ENCODE results near the gene ZBTB5. TPM values are rescaled to one million over a fixed set of nuclear protein-coding genes. Genes with fewer than 3 reads are reported as not detected.
A peak's percentile ranks its signal among the peaks of the same experiment; 100 is the strongest.

Gene ZBTB5
- total and polyA plus RNA-seq, 9 of the 15 experiments (the other 6 are each of a cell fraction or from before 2014, with no cell fraction given) = 2.3 to 43.2 (median 15.5) TPM

DNA sequence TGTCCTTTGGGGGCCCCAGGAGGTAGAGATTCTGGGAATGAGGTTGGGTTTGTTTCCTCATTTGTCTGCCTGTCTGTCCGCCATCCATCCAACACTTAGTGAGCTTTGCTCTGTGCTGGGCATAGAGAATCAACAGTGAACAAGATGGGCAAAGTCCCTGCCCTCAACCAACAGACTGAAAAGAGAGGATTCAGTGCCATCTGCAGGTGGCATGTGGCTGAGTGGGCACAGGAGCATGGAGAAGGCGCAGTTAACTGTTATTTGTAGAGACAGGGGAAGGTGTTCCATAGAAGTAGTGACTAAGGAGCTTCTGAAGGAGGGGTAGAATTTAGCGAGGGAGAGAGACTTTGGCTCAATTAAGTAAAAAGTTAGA lies 43.6 kb upstream of the ZBTB5 start (continued):
- TF ChIP-seq FUS (optimal IDR thresholded peaks at IDR 0.05; ENCODE audit: low read depth, low read length) (no peak), POLR2AphosphoS5 (IDR thresholded peaks at IDR 0.05; ENCODE audit: control insufficient read depth, insufficient read depth, low read depth, low read length) (0 out of 2 replicates have a peak, but pooled peaks have one; percentile 12), RNF2 (IDR thresholded peaks at IDR 0.05) (no peak), ZNF695 (CRISPR knock-in tag; IDR thresholded peaks at IDR 0.05) (no peak), SETDB1 (IDR thresholded peaks at IDR 0.05; ENCODE audit: low read length) (no peak), POLR2A (conservative IDR thresholded peaks at IDR 0.05) (peak; percentile 27; the same call in 1 of the 2 replicates), ZFP1 (CRISPR knock-in tag; IDR thresholded peaks at IDR 0.05) (no peak)

GRCh38 chr9:37508135-37508833 lies 43.0 kb upstream of the ZBTB5 start:
- no TSS peak for BruUV-seq (replicated peaks)
- no peaks in the 10 kb centered on the region for H3K27me3 ChIP-seq (ENCODE audit: control insufficient read depth in 2 of 2, insufficient read depth in 2 of 2, low read length in 2 of 2)
- H3K4me1 ChIP-seq (replicated peaks in 1 of 2; ENCODE audit: control insufficient read depth in 2 of 2, insufficient read depth in 2 of 2, low read length in 2 of 2) = peaks cover 4 to 5% of the 10 kb centered on the region in 2 experiments; a peak in 2 of 5 replicates
- in situ Hi-C loops (cut with MboI) (no loop called here), intact Hi-C loops (cut with micrococcal nuclease) (no loop called here)
- peaks cover 58% of the 10 kb centered on the region for H3K36me3 ChIP-seq (ENCODE audit: control insufficient read depth, insufficient read depth, low read length)
- POLR2A ChIA-PET = interaction anchor here (0.6 to 1.6 kb wide), 11 partner anchors 10 to 717 kb away, joined by 3 to 6 read pairs (median 3); no protein-coding TSS in a partner anchor
- H3K4me2 ChIP-seq (ENCODE audit: insufficient read depth, low read length) = no peak overlapping the region
- no peak for ATAC-seq
- H3K9me1 ChIP-seq (ENCODE audit: control insufficient read depth, insufficient read depth, low read length) = peaks cover 3% of the 10 kb centered on the region
- no peak overlapping the region for H2AFZ ChIP-seq (ENCODE audit: low read depth, low read length)
- no peaks in the 10 kb centered on the region for H3K79me2 ChIP-seq (ENCODE audit: control insufficient read depth, insufficient read depth, low read length)
- CTCF ChIA-PET (ENCODE audit: low intra/inter-chr PET ratio) = no interaction called here
- no peaks in the 10 kb centered on the region for H3K9me3 ChIP-seq (replicated peaks; ENCODE audit: control insufficient read depth, insufficient read depth, low read depth, low read length)
- H3K27ac ChIP-seq (ENCODE audit: extremely low read depth, low read depth, low read length) = no peak overlapping the region
- H3K9ac ChIP-seq (ENCODE audit: insufficient read depth in 1 of 2, low read depth in 2 of 2, low read length in 2 of 2) = peak overlapping the region in 1 of 2 experiments; percentile 4; a peak in 1 of 4 replicates
- no peak for FAIRE-seq
- H4K20me1 ChIP-seq (replicated peaks; ENCODE audit: control insufficient read depth, insufficient read depth, low read length) = peaks cover 11% of the 10 kb centered on the region; the same call in 1 of the 2 replicates
- no peak overlapping the region for H3K4me3 ChIP-seq
- TF ChIP-seq ZNF511 (CRISPR knock-in tag; IDR thresholded peaks at IDR 0.05) = no peak
- TF ChIP-seq POLR2A (conservative IDR thresholded peaks at IDR 0.05) = peak; percentile 33; the same call in 1 of the 2 replicates
- no peak for DNase-seq (ENCODE audit: extremely low read depth in 1 of 4, low spot score in 3 of 4)
- 76% methylated on average over 5 of the region's 5 CpGs for WGBS (ENCODE audit: insufficient coverage, low coverage, missing lambda C conversion rate)

Measured in K562 (cell line).